Ramos (cell line): Measurements from ENCODE around the gene GSK3B.

Experiments
- in situ Hi-C: fragments of 300-500 bp; cut with MboI; formaldehyde crosslinking; loops from one replicate; pipeline ENCODE4 v1.14.3; 2022; ENCODE audit warnings: low sequenced_read_pairs; ENCODE audit not compliant: unreplicated experiment

GSK3B gene

DNA sequence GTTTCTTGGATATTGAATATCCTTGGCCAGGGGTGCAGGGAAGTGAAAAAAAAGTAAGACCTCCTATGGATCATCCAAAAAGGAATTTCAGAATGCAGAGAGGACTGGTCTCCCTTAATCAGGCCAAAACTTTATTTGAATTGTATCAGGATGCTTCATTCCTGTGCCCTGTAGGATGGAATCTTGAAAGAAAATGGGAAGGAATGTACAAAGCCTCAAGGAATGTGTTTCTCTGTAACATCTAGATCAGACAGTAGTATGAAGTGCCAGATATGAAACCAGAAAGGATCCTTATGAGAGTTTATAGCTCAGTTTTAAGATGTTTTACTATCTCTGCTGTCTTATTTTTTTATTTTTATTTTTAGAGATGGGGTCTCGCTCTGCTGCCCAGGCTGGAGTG, 6.5 kb upstream of the GSK3B start:
- in situ Hi-C loops, result no loop called here

- in situ Hi-C loops, result no loop called here
These were observed 4.5 kb upstream of the GSK3B start for GRCh38 chr3:120098710-120099109.

- in situ Hi-C loops, result no loop called here
These were observed 1.8 kb upstream of the GSK3B start for GRCh38 chr3:120095979-120096426.

DNA sequence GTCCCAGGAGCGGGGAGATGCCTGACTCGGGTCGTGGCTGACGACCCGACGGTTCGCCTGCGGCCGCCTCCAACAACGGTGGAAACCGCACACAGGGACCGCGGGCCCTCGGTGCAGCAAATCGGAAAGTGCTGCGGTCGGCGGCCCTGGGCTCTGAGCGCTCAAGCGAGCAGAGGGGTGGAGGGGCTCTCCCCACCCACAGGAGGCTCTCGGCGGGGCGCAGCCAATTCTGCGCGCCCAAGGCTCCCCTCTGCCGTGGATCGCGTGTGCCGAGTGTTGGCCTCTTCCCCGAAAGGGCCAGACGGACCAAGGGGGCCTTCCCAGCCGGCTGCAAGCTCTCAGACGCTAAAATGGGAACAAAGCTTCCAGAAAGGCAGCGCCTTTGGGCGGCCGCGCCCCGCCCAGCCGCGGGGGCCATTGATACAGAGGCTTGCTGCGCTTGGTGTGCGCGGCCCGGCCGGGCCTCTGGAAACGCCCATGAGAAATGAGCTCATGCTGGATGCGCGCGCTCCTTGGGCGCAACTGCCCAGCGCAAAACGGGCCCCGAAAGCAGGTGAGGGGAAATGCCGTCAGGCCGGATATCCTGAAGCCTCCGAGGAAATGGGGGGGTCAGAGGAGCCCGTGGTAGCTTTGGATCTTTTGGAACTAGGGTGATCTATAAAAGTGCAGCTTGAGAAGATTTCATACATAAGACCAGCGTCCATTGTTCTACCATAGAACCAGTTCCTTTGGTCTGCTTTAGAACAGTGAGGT, 1.2 kb upstream of the GSK3B start:
- in situ Hi-C loops, result no loop called here

- in situ Hi-C loops, result no loop called here
These were observed 554 bp upstream of the GSK3B start for GRCh38 chr3:120094776-120095225.

- in situ Hi-C loops, result no loop called here
These were observed 932 bp downstream of the GSK3B start for GRCh38 chr3:120093119-120093910.

- in situ Hi-C loops, result no loop called here
These were observed 1.8 kb downstream of the GSK3B start for GRCh38 chr3:120092474-120092873.

GRCh38 chr3:120090422-120090821, 3.8 kb downstream of the GSK3B start:
- in situ Hi-C loops, result no loop called here

GRCh38 chr3:120089089-120089488, 5.2 kb downstream of the GSK3B start:
- in situ Hi-C loops, result no loop called here

DNA sequence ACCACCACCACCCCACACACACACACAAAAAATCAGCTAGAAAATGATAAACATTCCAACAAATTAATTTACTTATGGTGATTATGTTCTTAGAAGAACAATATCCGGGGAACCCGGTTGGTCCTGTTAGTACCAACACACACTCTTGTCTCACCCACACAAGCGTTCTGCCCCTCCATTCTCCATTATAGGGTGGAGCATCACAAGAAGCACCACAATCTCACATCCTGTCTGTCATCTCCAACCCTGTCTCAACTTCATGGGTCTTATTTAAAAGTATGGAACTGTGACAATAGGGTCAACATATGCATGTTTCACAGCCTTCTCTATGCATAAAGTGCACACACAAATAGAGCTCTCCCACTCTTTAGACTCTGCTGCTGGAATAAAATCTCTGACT, 5.6 kb downstream of the GSK3B start:
- in situ Hi-C loops, result no loop called here

DNA sequence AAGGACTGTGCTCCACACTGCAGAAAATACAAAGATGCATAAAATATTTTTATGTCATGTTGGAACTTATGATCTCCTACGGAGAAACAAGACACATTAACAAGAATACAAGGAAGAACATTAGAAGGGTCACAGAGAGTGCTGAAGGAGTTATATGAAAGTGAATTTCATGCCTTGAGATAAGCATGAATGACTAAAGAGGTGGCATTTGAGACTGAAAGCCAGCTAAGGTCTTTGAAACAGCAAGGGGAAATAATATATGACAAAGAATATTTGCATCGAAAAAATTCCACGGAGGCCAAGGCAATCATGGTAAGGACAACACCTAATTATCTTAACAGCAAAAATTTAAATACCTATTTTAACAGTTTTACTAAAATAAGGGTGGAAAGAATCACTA, 12.5 kb downstream of the GSK3B start:
- in situ Hi-C loops, result no loop called here

GRCh38 chr3:120080836-120081235, 13.4 kb downstream of the GSK3B start:
- in situ Hi-C loops, result no loop called here

GRCh38 chr3:120077731-120078130, 16.5 kb downstream of the GSK3B start:
- in situ Hi-C loops, result no loop called here

DNA sequence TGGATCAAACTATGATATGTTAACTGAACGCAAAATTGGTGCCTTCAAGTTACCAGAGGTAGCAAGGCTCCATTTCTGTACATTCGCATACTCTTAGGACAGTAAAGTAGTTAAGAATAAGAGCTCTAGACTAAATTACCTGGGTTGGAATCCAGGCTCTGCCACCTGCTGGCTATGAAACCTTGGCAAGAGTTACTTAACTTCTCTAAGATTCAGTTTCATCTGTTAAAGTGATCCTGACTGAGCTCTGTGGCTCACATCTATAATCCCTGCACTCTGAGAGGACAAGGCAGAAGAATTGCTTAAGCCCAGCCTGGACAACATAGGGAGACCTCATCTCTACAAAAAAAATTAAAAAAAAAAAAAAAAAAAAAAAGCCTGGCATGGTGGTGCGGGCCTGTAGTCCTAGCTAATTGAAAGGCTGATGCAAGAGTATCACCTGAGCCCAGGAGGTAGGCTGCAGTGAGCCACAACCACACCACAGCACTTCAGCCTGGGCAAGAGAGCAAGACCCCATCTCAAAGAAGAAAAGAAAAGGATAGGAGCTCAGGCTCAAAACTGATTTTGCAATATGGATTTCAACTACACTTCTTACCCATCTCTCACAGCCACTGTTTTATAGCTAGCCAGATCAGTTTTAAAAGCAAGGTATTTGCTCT, 21.3 kb downstream of the GSK3B start:
- in situ Hi-C loops, result no loop called here

GRCh38 chr3:120071259-120071658, 23.0 kb downstream of the GSK3B start:
- in situ Hi-C loops, result no loop called here

DNA sequence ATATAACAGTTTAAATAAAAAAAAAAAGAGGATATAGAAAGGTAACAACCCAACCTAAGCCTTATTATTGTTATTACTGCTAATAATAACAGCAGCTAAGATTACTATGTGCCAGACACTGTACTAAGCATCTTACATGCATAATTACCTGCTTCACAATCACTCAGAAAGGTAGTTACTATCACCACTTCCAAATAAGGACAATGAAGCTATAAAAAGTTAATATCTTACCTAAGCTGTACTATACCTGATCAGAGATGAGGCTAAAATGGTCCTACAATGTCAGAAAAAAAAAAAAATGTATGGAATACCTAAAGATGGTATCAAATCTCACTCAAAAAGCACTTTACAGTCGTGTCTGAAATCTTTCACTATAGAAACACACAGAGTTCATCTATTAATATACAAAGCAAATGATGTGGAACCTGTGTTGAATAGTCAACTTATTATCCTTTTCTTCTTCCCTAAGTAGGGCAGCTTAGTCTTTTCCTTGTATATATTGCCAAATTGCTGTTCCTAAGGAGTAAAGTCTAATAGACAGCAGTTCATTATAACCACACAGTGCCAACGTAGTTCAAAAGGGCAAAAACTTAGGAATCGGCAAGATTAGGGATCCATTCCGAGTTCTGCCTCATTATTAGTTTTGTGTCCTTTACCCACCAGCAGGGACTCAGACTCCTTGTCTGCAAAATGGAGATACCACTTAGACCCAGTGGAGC, 23.8 kb downstream of the GSK3B start:
- in situ Hi-C loops, result no loop called here

DNA sequence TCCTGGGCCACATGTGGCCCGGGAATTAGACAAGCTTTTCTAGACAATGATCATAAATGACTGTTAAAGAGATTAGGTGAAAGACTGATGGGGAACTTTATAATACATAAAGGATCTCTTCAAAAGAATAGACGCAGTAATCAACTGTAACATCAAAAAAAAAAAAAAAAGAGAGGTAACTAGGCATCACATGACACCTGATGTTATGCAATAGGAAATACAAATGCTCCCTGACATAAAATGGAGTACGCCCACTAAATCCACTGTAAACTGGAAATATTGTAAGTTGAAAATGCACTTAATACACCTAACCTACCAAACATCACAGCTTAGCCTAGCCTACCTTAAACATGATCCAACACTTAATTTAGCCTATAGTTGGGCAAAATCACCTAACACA, 27.2 kb downstream of the GSK3B start:
- in situ Hi-C loops, result no loop called here

DNA sequence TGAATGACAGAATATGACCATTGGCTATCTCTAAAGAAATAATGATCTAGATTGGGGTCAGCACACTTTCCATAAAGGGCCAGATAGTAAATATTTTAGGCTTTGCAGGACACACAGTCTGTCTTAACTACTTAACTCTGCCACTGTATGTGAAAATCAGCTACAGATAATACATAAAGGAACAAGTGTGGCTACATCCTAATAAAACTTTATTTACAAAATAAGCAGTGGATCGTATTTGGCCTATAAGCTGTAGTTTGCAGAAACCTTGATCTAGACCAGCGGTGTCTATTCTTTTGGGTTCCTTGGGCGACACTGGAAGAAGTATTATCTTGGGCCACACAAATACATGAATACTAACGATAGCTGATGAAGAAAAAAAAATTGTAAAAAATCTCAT, 27.6 kb downstream of the GSK3B start:
- in situ Hi-C loops, result no loop called here

GRCh38 chr3:120064641-120065040, 29.6 kb downstream of the GSK3B start:
- in situ Hi-C loops, result no loop called here

- in situ Hi-C loops, result no loop called here
These were observed 31.8 kb downstream of the GSK3B start for GRCh38 chr3:120062474-120062873.
